ENCODE measurements around the gene PSMA1.
"Not testable (repeated sequence)": the region's sequence is repeated elsewhere in the genome, so short reads cannot be mapped to it uniquely, and the experiment has no call there.

DNA sequence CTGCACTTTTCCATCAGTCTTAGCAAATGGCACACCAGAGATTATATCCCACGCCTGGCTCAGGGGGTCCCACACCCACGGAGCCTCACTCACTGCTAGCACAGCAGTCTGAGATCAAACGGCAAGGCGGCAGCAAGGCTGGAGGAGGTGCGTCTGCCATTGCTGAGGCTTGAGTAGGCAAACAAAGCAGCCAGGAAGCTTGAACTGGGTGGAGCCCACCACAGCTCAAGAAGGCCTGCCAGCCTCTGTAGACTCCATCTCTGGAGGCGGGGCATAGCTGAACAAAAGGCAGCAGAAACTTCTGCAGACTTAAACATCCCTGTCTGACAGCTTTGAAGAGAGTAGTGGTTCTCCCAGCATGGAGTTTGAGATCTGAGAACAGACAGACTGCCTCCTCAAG lies 49.3 kb upstream of the PSMA1 start:
- TF ChIP-seq CTCF, POLR2A (IDR thresholded peaks at IDR 0.05): not testable (repeated sequence)
